Smooth muscle cell (in vitro differentiated cells): ENCODE results near the gene SBF1. TPM values are rescaled to one million over a fixed set of nuclear protein-coding genes. Genes with fewer than 3 reads are reported as not detected.

ENCODE experiments used
- DNase-seq: peaks from one replicate; lab custom pipeline; 2025; ENCODE audit not compliant: unreplicated experiment; lab: John Stamatoyannopoulos, UW
- H2AFZ ChIP-seq: fragments of 200-600 bp; sonication (generic); 2 replicates; pipeline ENCODE4 v1.6.0; 2016; ENCODE audit warnings: antibody characterized with exemption, low read depth, mild to moderate bottlenecking
- H3F3A ChIP-seq: fragments of 200-600 bp; sonication (generic); 2 replicates; pipeline ENCODE4 v1.6.0; 2017; ENCODE audit warnings: antibody characterized with exemption, low read depth
- H3K27ac ChIP-seq: fragments of 200-600 bp; sonication (generic); 2 replicates; pipeline ENCODE4 v1.5.1; 2016; ENCODE audit warnings: low read depth, mild to moderate bottlenecking
- H3K27me3 ChIP-seq: fragments of 200-600 bp; sonication (generic); 2 replicates; pipeline ENCODE4 v1.6.1; 2016; ENCODE audit warnings: low read depth, mild to moderate bottlenecking
- H3K36me3 ChIP-seq: fragments of 200-600 bp; sonication (generic); 2 replicates; pipeline ENCODE4 v1.5.1; 2016; ENCODE audit warnings: low read depth
- H3K4me1 ChIP-seq: fragments of 200-600 bp; sonication (generic); 2 replicates; pipeline ENCODE4 v1.5.1; 2016; ENCODE audit warnings: low read depth
- H3K4me2 ChIP-seq: fragments of 200-600 bp; sonication (generic); 2 replicates; pipeline ENCODE4 v1.6.0; 2016; ENCODE audit warnings: mild to moderate bottlenecking
- H3K4me3 ChIP-seq: fragments of 200-600 bp; sonication (generic); 2 replicates; pipeline ENCODE4 v1.5.1; 2016; ENCODE audit warnings: mild to moderate bottlenecking
- H3K79me2 ChIP-seq: fragments of 200-600 bp; sonication (generic); 2 replicates; pipeline ENCODE4 v1.6.0; 2016; ENCODE audit warnings: low read depth, mild to moderate bottlenecking
- H3K9ac ChIP-seq: fragments of 200-600 bp; sonication (generic); 2 replicates; pipeline ENCODE4 v1.6.0; 2016; ENCODE audit warnings: low read depth
- H3K9me3 ChIP-seq: fragments of 200-600 bp; sonication (generic); replicated peaks from 2 replicates; pipeline ENCODE4 v1.5.1; 2016; ENCODE audit warnings: low read depth
- H4K20me1 ChIP-seq: fragments of 200-600 bp; sonication (generic); 2 replicates; pipeline ENCODE4 v1.6.0; 2016; ENCODE audit warnings: low read depth
- WGBS: methylation state at CpG from one replicate; pipeline ENCODE4 v1.1.7; 2016; ENCODE audit warnings: low lambda C conversion rate; 5-methylcytosine and 5-hydroxymethylcytosine counted together
- polyA plus RNA-seq: library from polyadenylated mRNA; unstranded; fragments of >200 nt; fragmentation: Nextera tagmentation; extraction: Ambion mirVana; gene quantifications from 2 replicates; pipeline ENCODE4 v1.2.1, GENCODE V29; 2016
- total RNA-seq: library from RNA; depleted of rRNA; stranded (reverse); fragments of >200 nt; gene quantifications from 2 replicates; pipeline ENCODE4 v1.2.3, GENCODE V29; 2014
- TF ChIP-seq, protein P1 (sequence below): fragments of 200-600 bp; sonication (generic); IDR thresholded peaks from 2 replicates; pipeline ENCODE4 v1.5.1; 2017; ENCODE audit warnings: borderline replicate concordance, mild to moderate bottlenecking, antibody characterized with exemption; ENCODE audit not compliant: insufficient read depth, poor library complexity, severe bottlenecking

The SBF1 gene
- total and polyA plus RNA-seq, 2 experiments from 2014 or later = 37.3 to 53.6 TPM

GRCh38 chr22:50436841-50437341, 37.9 kb downstream of the SBF1 start:
- Histone ChIP-seq H3K9ac (no peak overlapping the region), H2AFZ (no peak overlapping the region), H3K79me2 (no peaks in the 10 kb centered on the region), H3F3A (no peaks in the 10 kb centered on the region), H3K4me3 (no peak overlapping the region), H3K27me3 (no peaks in the 10 kb centered on the region), H3K4me2 (no peak overlapping the region), H3K36me3 (no peaks in the 10 kb centered on the region), H3K4me1 (no peaks in the 10 kb centered on the region), H3K27ac (no peak overlapping the region), H3K9me3 (no peaks in the 10 kb centered on the region), H4K20me1 (no peaks in the 10 kb centered on the region)
- WGBS = 98% methylated on average over 25 of the region's 25 CpGs
- DNase-seq = no peak
- TF ChIP-seq, protein P1, sequence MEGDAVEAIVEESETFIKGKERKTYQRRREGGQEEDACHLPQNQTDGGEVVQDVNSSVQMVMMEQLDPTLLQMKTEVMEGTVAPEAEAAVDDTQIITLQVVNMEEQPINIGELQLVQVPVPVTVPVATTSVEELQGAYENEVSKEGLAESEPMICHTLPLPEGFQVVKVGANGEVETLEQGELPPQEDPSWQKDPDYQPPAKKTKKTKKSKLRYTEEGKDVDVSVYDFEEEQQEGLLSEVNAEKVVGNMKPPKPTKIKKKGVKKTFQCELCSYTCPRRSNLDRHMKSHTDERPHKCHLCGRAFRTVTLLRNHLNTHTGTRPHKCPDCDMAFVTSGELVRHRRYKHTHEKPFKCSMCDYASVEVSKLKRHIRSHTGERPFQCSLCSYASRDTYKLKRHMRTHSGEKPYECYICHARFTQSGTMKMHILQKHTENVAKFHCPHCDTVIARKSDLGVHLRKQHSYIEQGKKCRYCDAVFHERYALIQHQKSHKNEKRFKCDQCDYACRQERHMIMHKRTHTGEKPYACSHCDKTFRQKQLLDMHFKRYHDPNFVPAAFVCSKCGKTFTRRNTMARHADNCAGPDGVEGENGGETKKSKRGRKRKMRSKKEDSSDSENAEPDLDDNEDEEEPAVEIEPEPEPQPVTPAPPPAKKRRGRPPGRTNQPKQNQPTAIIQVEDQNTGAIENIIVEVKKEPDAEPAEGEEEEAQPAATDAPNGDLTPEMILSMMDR = no peak

GRCh38 chr22:50436015-50436830, 38.6 kb downstream of the SBF1 start:
- no peaks in the 10 kb centered on the region for H3K36me3 ChIP-seq
- H3K79me2 ChIP-seq = no peaks in the 10 kb centered on the region
- DNase-seq = no peak
- no peak overlapping the region for H3K4me2 ChIP-seq
- no peaks in the 10 kb centered on the region for H3K9me3 ChIP-seq
- TF ChIP-seq, protein P1 = no peak
- no peak overlapping the region for H2AFZ ChIP-seq
- H3K4me1 ChIP-seq = no peaks in the 10 kb centered on the region
- WGBS = 96% methylated on average over 36 of the region's 37 CpGs
- no peak overlapping the region for H3K4me3 ChIP-seq
- H3K27ac ChIP-seq = no peak overlapping the region
- no peak overlapping the region for H3K9ac ChIP-seq
- peaks cover under 1% of the 10 kb centered on the region for H4K20me1 ChIP-seq
- H3F3A ChIP-seq = no peaks in the 10 kb centered on the region
- no peaks in the 10 kb centered on the region for H3K27me3 ChIP-seq

DNA sequence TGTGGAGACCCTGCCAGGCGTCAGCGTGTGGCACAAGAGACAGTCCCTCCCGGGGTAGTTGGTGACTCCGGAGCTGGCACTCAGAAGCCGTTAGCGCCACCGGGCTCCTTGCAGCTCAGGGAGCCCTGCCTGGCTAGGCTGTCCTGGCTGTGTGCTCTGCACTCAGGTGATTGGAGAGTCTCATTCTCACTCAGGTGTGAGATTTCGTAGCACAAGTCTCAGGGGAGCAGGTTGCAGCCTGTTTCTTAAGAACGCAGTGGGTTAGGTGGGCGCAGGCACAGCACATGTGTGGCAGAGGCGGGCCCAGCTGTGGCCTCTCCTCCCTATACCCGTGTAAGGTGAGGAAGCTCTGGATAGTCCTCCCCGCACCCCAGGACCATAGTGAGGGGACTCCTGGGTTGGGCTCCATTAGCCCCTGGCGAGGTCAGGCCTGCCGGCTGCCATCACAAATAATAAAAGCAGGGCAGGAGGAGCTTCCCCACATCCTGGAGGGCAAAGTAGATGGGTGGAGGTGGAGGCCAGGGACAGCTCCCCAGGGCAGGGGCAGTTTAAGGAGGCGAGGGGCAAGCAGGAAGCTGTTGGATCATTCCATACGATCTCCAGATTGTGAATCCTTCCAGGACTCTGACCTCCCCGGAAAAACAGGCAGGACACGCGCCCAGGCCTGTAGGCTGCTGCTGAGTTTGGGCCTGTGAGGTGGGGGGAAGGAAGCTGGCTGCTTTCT, 39.4 kb downstream of the SBF1 start:
- H3K9ac ChIP-seq = no peak overlapping the region
- DNase-seq = no peak
- H3K4me2 ChIP-seq = no peak overlapping the region
- H3K9me3 ChIP-seq = no peaks in the 10 kb centered on the region
- H2AFZ ChIP-seq = no peak overlapping the region
- no peaks in the 10 kb centered on the region for H3K4me1 ChIP-seq
- H3K36me3 ChIP-seq = no peaks in the 10 kb centered on the region
- no peak overlapping the region for H3K4me3 ChIP-seq
- no peaks in the 10 kb centered on the region for H3K27me3 ChIP-seq
- no peak overlapping the region for H3K27ac ChIP-seq
- peaks cover 4% of the 10 kb centered on the region for H4K20me1 ChIP-seq
- TF ChIP-seq, protein P1 = no peak
- no peaks in the 10 kb centered on the region for H3F3A ChIP-seq
- WGBS = 94% methylated on average over 20 of the region's 20 CpGs
- H3K79me2 ChIP-seq = no peaks in the 10 kb centered on the region
